Astrocyte of the hippocampus (primary cell): ENCODE measurements around the gene GPC6.
A peak's percentile ranks its signal among the peaks of the same experiment; 100 is the strongest.

Experiments
- DNase-seq: peaks from one replicate; pipeline ENCODE4 v3.0.0; 2011; ENCODE audit warnings: low read depth, low spot score

GPC6 gene

DNA sequence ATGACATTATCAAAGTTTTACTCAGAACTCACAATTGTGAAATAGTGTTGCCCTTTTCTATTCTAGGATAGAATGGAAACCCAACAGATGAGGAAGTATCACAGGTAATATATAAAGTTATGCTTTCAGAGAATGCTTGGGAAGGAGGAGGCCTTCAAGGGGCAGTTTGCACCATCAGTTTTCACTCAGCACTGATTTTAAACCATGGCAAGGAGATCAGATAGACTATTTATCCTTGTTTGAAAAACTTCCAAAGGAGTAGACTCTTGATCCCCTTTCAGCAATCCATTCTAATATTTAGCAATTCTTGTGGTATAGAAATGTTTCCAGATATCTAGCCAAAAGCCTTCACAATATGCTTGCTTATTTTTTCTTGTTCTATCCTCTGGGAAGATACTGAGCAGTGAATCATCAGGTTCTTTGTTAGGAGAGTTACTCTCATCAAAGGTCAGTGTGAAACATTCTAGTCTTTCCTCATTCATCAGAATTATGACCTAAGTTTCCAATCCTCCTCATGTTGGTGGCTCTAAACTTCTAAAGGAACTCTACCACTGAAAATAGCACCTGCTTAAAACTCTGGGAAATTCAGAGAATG, 3.8 kb downstream of the GPC6 start:
- peak; percentile 46 for DNase-seq

DNA sequence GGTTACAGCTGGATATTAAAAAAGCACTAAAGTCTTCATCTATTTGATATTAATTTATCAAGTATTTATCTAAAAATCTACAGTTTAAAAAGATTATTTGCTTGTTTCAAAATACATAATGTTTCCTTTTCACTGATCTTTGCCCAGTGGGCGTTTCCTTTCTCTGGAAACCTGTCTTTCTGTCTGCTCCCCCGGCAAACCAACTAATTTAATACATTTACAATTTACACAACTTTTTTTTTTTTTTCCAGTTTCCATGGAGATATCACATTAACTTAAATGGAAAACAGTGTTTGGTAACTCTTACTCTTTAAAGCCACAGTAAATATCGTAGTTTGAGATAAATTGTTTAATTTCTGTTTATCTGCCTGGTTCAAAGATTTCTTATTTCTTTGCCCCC, 5.3 kb downstream of the GPC6 start:
- no peak for DNase-seq

DNA sequence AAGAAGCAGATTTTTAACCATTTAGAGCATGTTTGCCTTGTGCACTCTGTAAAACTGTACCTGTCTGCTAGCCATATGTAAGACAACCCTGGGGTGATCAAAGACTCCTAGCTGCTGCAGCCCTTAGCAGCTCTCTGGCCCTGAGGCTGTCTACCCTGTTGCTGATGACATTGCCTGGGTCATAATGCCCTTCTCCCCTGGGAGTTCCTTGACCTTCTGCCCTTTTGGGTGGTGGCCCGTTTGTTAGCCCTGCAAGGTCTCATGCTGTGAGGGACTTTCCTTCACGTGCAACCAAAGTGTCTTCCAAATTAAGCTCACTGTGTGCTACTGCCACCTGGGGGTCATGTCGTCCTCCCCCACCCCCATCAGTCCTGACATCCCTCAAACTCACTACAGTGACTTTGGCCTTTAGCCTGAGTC, 7.4 kb downstream of the GPC6 start:
- no peak for DNase-seq

DNA sequence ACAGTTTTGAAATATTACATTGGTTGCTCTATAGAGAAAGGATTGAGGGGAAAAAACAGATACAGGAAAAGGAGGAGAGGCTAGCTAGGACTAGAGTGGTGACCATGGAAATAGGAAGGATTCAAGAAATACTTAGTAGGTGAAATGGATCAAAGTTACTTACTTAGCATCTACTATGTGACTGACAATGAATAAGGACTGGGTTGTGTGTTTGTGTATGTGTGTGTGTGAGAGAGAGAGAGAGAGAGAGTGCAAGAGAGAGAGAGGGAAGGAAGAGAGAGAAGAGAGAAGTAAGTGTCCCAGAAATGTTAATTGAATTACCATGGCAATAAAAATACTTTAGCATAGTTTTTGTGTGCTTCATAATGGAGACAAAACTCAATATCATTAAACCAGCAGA, 7.9 kb downstream of the GPC6 start:
- DNase-seq: no peak

DNA sequence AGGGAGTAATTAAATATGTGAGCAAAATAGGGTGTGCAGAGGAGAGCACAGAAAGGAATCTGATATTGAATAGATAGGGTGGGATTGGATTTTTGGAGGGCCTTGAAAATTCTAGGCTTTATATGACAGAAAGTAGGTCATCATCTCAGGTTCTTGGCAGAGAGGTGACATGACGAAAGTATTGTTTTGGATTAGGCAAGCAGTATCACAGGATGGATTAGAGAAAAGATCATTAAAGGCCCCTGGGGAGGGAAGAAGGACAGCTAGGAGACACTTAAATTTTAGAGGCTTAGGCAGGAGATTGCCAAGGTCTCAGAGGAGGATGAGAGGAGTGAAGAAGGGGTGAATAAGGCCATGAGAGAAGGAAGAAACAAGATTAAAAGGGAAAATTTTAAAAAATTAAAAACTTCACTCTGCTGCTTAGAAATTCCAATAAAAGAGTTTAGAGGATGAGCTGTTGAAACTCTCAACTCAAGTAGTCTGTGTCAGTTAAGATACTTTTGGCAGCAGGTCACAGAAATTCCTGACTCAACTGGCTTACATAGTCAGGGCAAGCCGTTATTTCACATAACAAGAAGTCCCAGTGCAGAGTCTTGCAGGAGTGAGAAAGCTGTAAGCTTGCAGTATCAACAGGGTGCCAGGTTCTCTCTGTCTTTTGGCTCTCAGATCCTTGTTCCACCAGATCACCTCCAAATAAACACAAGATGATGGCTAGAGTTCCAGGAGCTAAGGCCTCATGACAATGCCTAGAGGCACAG, 8.8 kb downstream of the GPC6 start:
- DNase-seq: peak; percentile 40

DNA sequence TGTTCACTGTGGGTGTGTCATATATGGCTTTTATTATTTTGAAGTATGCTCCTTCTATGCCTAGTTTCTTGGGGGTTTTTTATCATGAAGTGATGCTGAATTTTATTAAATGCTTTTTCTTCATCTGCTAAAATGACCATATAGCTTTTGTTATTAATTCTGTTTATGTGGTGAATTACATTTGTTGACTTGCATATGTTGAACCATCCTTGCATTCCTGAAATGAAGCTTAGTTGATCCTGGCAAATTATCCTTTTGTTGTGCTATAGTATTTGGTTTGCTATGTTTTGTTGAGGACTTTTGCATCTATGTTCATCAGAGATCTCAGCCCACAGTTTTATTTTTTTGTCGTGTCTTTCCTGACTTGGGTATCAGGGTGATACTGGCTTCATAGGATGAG, 12.1 kb downstream of the GPC6 start:
- no peak for DNase-seq

DNA sequence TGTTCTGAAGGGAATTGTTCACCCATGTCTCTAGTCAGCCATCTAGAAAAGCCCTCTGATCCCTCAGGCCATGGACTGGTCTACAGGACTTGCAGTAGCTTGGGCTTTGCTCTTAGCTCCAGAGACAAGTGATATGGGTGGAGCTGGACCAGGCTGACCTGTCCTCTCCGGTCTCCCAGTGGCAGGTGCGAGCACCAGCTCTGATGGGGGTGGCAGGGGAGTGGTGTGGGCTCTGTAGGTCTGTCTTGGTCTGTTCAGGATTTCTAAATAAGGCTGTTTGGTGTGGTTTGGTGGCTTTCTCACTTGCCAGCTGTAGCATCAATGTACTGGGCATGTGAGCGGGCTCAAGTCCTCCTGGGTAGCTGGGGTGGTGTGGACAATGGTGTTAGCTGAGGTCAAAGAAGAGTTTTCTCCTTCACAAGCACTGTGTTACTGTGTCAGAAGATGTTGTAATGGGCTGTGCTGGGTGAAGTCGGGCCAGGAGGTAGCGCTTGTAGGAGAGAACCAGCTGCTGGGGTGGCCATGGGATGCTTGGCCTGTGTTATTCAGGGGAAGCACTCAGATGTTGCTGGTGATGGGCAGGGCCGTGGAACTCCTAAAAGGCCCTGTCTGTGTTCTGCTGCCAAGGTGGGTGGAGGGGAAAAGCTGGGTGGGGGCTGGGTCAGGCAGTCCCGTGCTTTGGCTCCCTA, 16.9 kb downstream of the GPC6 start:
- DNase-seq: no peak

DNA sequence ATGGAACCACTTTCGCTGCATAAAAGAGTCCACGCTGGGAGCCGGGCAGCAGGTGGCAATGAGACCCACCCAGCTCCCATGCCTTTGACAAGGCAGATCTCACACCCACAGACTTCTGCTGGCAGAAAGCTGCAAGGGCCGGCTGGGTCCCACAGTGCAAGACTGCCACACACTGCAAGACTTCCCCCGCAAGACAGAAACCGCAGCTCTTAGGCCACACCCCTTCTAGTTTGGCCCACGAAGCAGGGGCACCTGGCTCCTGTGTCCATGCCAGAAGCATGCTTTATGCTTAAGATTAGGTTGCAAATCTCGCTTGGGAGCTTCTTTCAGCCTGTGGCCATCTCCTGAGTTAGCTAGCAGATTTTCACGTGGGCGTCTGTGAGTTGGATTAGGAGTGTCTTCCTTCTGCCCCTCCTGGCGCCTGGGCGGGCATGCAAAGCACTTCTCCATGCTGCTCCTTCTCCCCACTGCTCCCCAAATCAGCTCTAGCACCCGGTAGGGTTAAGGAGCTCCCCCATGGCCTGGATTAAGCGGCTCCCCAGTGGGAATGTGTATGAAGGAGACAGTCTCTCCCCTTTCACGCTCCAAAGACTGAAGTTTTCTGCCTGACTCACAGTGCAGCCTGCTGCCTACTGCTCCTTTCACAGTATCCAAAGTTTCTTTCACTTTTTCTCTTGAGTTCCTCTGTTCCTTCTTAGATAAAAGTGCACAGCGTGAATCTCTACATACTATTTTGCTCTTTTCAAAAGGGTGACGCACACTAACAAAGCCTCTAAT, 17.7 kb downstream of the GPC6 start:
- DNase-seq: peak; percentile 74

DNA sequence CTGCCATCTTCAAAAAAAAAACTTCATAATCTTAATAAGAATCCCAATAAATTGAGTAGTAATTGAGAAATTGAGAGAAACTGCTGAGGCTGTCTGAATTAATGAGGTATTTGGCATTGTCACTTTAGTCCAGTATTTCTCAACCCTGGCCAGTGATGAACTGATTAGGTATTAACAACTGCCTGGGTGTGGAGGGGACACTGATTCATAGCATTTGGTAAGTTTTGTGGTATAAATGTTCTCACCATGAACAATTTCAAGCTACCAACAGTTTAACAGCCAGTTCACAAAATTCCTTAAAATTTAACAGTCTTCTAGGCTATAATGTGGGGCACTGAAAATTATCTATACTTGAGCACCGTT, 18.3 kb downstream of the GPC6 start:
- DNase-seq: peak; percentile 65

DNA sequence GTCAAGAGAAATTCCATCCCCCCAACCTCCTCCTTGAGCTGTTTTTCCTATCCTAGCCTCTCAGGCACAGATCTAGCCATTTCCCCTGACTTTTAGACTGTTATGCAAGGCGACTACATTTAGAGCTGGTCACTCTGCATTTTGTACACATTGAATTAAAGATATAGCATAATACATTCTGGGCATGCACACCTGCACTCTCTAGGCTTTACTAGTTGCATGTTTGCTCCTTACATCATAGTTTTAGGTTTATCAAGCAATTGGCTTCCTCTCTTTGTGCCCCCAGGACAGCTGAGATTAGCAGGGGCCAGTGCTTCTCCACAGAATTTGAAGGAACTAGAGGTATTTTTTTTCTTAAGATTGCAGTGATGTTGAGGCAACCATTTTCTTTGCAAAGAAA, 19.5 kb downstream of the GPC6 start:
- no peak for DNase-seq

DNA sequence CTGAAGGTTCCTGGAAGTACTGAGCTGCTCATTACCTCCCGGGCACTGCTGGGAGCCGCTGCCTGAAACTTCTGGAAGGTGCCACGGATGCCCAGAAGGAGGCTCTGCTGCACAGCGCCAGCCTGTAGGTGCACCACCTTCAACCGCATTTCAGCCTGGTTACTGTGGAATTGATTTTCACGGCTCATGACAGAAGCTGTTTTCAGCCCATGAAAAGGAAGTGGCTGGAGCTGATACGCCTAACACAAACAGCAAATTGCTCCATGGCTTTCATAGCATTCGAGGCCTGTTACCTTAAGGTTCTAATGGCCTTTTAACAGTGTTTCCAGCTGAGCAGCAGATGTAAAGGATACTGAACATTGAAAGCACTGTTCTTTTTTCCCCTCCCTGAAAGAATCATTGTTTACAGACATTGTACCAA, 22.0 kb downstream of the GPC6 start:
- peak; percentile 87 for DNase-seq

DNA sequence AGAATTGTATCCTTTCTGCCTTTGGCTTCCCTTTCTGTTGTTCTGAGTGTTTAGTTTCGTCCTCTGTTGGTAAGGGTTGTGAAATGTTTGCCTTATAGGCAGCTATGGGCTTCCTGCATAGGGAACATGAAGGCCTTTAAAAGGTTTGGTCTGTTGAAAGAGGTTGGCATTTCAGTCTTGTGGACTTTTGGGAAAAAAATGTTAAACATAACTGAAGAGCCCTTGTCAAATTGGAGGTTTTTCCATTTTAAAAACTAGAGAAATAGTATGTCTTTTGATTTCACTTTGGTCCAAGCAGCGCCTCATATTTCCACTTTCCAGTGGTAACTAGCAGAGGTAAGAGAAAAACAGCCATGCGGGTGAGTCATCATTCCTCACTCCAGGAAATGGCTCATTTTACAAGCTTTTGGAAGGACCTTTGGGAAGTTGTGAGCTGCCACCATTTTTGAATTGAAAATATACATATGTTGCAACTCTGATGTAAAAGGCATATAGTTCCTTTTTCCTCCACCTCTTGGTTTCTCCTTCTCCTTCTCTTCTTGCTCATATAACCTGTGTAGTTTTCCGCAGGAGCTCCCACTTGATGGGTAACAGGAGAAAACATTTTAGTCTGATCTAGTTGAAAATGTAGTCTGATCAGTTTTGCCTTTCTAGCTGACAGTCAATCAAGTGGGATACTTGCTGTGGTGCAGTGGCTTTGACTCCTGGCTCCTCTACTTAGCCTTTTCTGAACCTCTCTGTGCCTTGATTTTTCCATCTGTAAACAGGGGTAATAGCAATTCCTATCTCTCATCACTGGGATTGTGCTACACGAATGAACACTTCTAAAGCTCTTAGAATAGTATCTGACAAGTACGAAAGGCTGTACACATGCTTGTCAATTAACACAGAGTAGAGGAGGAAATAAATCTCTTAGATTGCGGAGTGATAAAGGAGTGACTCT, 23.0 kb downstream of the GPC6 start:
- DNase-seq: peak; percentile 84

DNA sequence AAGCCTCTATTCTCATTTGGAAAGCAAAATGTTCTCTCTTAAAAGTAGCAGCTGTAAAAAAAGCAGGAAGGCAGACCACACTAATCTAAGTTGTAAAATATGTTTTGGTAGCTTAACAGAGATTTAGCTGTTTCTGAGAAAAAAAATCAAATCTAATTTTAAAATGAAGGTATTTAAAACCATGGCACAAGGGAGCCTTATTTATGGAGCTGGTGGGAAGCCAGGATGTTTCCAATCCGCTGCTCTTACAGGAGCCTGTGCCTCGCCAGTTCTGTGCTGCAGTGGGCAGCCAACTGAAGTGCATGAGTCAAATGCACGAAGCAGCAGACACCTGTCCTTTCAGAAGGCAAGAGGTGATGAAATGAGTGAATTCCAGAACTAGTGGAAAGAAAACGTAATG, 28.2 kb downstream of the GPC6 start:
- peak; percentile 64 for DNase-seq

DNA sequence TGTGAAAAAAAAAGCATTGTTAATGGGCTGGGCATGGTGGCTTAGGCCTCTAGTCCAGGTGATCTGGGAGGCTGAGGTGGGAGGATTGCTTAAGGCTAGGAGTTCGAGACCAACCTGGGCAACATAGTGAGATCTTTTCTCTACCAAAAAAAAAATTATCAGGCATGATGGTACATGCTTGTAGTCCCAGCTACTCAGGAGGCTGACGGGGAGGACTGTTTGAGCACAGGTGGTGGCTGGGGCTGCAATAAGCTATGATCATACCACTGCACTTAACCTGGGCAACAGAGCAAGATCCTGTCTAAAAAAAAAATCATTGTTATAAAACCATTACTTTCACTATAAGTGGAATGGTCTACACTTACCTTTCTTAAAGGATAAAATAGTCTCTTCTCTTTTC, 30.4 kb downstream of the GPC6 start:
- no peak for DNase-seq

DNA sequence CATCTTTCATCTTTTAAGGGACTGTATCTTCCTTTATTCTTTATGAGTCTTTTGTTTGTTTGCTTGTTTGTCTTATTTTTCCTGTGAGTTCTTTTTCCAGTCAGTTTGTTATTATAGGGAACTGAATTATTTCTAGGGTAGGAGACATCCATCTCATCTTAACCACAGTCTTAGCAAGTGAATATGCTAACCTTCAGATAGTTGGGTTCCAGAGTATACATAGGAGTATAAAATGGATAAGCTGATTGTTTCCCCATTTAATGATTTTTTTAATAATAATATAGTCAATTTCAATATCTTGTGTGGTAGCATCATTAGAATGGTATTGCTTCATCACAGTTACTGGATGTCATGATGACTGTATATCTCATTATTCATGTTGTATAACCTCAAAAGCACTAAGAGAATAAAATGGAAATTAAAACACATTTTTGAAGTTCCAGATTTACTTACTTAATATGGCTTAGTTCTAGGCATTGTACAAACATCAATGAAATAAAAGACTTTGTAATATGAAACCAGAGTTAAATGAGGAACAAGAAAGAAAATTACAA, 33.0 kb downstream of the GPC6 start:
- no peak for DNase-seq

DNA sequence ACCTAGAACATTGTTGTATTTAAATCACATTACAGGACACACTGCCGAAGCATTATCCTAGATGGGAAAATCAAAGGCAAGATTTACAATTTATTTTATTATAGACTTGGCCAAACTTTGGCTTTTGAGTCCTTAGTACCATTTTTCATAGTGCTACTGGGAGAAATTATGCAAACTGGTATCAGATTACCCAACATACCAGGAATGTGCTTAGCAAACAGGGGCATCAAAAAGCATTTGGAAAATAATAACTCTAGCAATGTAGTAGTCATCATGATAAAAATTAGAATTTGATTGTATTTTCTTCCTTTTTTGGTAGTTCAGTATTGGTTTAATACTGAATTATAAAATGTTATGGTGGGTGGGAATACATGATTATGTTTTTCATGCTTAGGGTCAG, 34.0 kb downstream of the GPC6 start:
- no peak for DNase-seq

DNA sequence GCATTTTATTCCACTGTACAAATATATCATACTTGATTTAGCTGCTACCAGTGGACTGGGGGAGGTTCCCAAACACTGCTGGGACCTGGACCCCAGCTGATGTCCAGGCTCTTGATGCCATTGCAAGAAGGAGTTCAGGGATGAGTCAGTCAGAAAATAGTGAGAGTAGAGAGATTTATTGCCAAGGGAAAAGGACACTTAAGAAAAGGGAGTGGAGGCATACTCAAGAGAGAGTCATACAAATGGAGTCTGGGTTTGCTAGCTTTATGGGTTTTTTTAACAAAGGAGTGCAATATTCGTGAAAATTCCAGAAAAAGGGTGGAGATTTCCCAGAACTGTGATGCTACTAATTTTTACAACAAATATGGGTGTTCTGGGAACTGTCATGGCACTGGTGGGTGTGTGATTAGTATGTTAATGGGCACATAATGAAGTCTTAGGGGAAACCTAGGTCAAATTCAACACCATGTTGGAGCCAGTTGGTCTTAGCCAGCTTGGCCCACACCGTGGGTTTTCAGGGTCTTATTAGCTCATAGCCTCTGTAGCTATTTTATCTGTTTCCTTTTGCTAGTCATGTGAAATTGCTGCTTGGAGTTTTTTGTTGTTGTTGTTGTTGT, 36.2 kb downstream of the GPC6 start:
- DNase-seq: no peak

DNA sequence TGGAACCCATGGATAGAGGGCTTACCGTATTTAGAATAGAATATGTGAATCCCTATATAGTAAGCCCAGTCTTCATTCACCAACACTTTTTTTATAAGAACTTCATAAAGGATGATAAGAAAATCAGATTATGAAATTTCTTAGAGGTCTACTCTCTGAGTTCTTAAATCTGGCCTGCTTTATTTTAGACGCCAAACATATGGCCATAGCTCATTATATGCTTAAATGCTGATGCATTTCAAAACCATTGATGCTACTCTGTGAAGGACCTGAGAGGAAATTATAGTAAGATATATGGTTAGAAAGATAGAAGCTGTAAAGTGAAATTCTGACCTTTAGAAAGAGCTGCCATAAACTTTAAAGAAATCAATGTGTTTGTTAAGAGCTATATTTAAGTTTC, 38.3 kb downstream of the GPC6 start:
- DNase-seq: no peak

DNA sequence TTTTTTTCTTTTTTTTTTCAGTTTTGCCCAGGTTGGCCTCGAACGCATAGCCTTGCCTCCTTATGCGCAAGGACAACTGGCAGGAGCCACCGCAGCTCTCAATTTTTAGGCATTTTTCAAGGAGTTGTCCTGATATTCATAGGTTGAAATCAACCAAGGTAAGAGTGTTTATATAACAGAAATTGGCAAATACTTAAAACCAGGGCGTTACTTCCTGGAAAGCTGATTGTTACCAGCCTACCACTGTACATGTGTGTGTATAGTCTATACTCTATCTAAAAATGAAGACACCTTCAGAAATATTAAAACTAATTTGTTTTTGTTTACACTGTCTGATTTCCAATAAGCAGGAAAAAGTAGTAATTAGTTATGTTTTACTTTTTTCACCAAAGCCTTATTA, 39.2 kb downstream of the GPC6 start:
- no peak for DNase-seq

DNA sequence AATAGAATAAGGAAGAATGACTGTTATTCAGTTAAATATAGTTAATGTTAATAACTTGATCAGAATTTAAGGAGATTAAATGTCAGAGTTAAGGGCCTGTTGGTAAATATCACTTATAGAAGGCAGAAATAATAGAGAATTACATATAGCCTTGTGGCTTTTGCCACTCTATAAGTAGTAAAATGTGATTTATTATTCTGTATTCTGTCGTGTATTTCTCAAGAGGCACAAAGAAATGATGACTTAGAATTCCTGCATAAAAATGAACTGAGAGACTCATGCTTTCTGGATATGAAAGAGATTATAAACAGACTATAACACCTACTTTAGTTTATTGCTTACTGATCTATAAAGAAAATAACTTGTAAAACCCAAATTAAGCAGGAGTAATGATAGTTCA, 40.1 kb downstream of the GPC6 start:
- DNase-seq: no peak
